ENCODE data around the gene CSF3. TPM values are rescaled to one million over a fixed set of nuclear protein-coding genes. Genes with fewer than 3 reads are reported as not detected.

CSF3 gene
- total and polyA plus RNA-seq, 2 experiments from 2014 or later, result 0.13 TPM; not detected in 1

- Histone ChIP-seq H3K4me2 (ENCODE audit: unreplicated experiment) (no peak overlapping the region), H4K20me1 (ENCODE audit: insufficient read depth) (no peaks in the 10 kb centered on the region), H3K4me1 (ENCODE audit: insufficient read depth) (peaks cover 19% of the 10 kb centered on the region), H3K4me3 (no peak overlapping the region), H3K79me2 (ENCODE audit: insufficient read depth) (no peaks in the 10 kb centered on the region), H3F3A (ENCODE audit: insufficient read depth) (peaks cover 12% of the 10 kb centered on the region), H3K27me3 (replicated peaks; ENCODE audit: insufficient read depth) (no peaks in the 10 kb centered on the region), H3K9me2 (ENCODE audit: insufficient read depth) (no peaks in the 10 kb centered on the region), H3K36me3 (ENCODE audit: low read depth) (no peaks in the 10 kb centered on the region), H2AFZ (no peak overlapping the region), H3K9ac (no peak overlapping the region), H3K27ac (no peak overlapping the region), H3K9me3 (ENCODE audit: low read depth) (no peaks in the 10 kb centered on the region)
- in situ Hi-C loops (cut with MboI), result no loop called here
- WGBS, 2 experiments (ENCODE audit: low coverage in 1 of 2, low lambda C conversion rate in 2 of 2, missing lambda C conversion rate in 2 of 2), result 54 to 63% methylated on average over 5 to 7 of the region's 7 CpGs
- TF ChIP-seq EZH2 (IDR thresholded peaks at IDR 0.05; ENCODE audit: insufficient read depth, poor library complexity, severe bottlenecking), result no peak
- no peak for TF ChIP-seq EZH2phosphoT487 (IDR thresholded peaks at IDR 0.05; ENCODE audit: insufficient read depth, low read depth)
- no peak for DNase-seq
Measured at GRCh38 chr17:39970157-39970692, 45.0 kb upstream of the CSF3 start.

DNA sequence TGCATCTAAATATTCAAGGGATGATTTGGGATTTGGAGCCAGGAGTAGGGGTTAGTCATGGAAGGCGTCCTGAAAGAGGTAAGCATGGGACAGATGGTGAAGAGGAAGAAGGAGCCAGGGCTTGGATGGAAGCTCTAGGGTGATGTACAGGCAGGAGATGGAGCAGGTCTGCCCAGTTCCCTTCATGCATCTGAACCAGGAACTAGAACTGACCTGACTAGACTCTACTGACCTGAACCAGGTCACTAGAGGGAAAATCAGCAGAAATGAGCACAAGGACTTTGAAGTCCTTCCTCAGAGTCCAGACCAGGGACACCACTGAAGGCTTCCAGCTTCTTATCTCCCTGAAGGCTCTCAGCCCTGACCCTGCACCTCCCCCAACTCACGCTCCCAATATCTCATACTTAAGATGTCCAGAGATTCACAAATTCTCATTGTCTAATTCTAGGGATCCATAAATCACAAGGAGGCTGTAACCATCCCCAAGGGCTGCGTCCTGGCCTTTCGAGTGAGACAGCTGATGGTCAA lies 44.1 kb upstream of the CSF3 start:
- Histone ChIP-seq H3K4me3 (no peak overlapping the region), H3K9me2 (ENCODE audit: insufficient read depth) (no peaks in the 10 kb centered on the region), H3K79me2 (ENCODE audit: insufficient read depth) (no peaks in the 10 kb centered on the region), H3K4me1 (ENCODE audit: insufficient read depth) (peaks cover 19% of the 10 kb centered on the region), H3K27ac (no peak overlapping the region), H3K9ac (no peak overlapping the region), H2AFZ (no peak overlapping the region), H3K27me3 (replicated peaks; ENCODE audit: insufficient read depth) (no peaks in the 10 kb centered on the region), H3K9me3 (ENCODE audit: low read depth) (no peaks in the 10 kb centered on the region), H3F3A (ENCODE audit: insufficient read depth) (peaks cover 12% of the 10 kb centered on the region), H4K20me1 (ENCODE audit: insufficient read depth) (no peaks in the 10 kb centered on the region), H3K36me3 (ENCODE audit: low read depth) (no peaks in the 10 kb centered on the region), H3K4me2 (ENCODE audit: unreplicated experiment) (no peak overlapping the region)
- WGBS, 2 experiments (ENCODE audit: low coverage in 1 of 2, low lambda C conversion rate in 2 of 2, missing lambda C conversion rate in 2 of 2), result 97% methylated on average over 4 of the region's 4 CpGs
- in situ Hi-C loops (cut with MboI), result no loop called here
- no peak for DNase-seq
- no peak for TF ChIP-seq EZH2phosphoT487 (IDR thresholded peaks at IDR 0.05; ENCODE audit: insufficient read depth, low read depth)
- no peak for TF ChIP-seq EZH2 (IDR thresholded peaks at IDR 0.05; ENCODE audit: insufficient read depth, poor library complexity, severe bottlenecking)

DNA sequence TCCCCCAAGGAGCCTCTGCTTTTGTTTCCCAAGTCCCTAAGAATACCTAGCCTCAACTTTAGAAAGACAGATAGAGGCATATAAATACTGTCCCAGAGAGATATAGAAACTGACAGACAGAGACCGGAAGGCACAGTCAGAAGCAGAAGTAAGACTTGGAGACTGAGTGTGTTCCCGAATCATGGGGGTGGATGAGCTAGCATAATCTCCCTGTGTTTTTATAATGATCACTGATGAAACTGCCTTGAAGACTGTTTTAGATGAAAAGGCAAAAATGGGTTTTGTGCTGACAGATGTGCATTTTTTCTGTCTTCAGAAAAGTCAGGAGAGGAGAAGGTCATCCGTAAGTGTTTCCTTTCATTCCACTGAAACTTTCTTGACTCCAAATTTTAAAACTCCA lies 43.0 kb upstream of the CSF3 start:
- peak; percentile 50 for DNase-seq

DNA sequence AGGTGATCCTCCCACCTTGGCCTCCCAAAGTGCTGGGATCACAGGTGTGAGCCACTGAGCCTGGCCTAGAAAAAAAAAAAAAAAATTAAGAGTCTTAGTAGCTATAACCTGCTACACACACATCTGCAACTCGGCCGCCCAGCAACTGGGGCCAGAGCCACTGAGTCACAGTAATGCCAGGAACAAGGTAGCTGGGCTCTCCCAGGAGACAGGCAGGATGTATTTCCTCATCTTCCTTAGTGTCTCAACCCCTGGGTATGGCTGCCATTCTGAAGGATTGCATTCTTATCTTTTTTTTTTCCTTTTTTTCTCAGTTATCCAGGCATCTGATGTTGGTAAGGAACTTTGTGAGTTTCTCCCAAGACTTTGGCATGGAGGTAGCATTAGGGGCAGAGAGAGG lies 41.7 kb upstream of the CSF3 start:
- Histone ChIP-seq H3F3A (ENCODE audit: insufficient read depth) (peaks cover 12% of the 10 kb centered on the region), H3K79me2 (ENCODE audit: insufficient read depth) (no peaks in the 10 kb centered on the region), H3K4me2 (ENCODE audit: unreplicated experiment) (no peak overlapping the region), H2AFZ (no peak overlapping the region), H3K9me3 (ENCODE audit: low read depth) (no peaks in the 10 kb centered on the region), H3K4me3 (no peak overlapping the region), H4K20me1 (ENCODE audit: insufficient read depth) (no peaks in the 10 kb centered on the region), H3K27ac (0 out of 2 replicates have a peak overlapping the region, but pooled peaks have one; percentile 5), H3K27me3 (replicated peaks; ENCODE audit: insufficient read depth) (no peaks in the 10 kb centered on the region), H3K9ac (no peak overlapping the region), H3K4me1 (ENCODE audit: insufficient read depth) (peaks cover 22% of the 10 kb centered on the region), H3K9me2 (ENCODE audit: insufficient read depth) (no peaks in the 10 kb centered on the region), H3K36me3 (ENCODE audit: low read depth) (no peaks in the 10 kb centered on the region)
- no peak for TF ChIP-seq EZH2phosphoT487 (IDR thresholded peaks at IDR 0.05; ENCODE audit: insufficient read depth, low read depth)
- TF ChIP-seq EZH2 (IDR thresholded peaks at IDR 0.05; ENCODE audit: insufficient read depth, poor library complexity, severe bottlenecking), result no peak
- in situ Hi-C loops (cut with MboI), result no loop called here
- WGBS, 2 experiments (ENCODE audit: low coverage in 1 of 2, low lambda C conversion rate in 2 of 2, missing lambda C conversion rate in 2 of 2), result 51 to 74% methylated on average over 2 of the region's 2 CpGs
- peak; percentile 75 for DNase-seq

More for the DNA sequence above, 43.0 kb upstream of the CSF3 start:
- no peak overlapping the region; the same call in 1 of the 2 replicates for H3K4me3 ChIP-seq
- H3K9me2 ChIP-seq (ENCODE audit: insufficient read depth), result no peaks in the 10 kb centered on the region
- H3K9ac ChIP-seq, result 0 out of 2 replicates have a peak overlapping the region, but pooled peaks have one; percentile 6
- no peaks in the 10 kb centered on the region for H4K20me1 ChIP-seq (ENCODE audit: insufficient read depth)
- H2AFZ ChIP-seq, result peak overlapping the region; percentile 57; the same call in 1 of the 2 replicates
- H3K4me2 ChIP-seq (ENCODE audit: unreplicated experiment), result no peak overlapping the region
- H3K79me2 ChIP-seq (ENCODE audit: insufficient read depth), result no peaks in the 10 kb centered on the region
- peaks cover 12% of the 10 kb centered on the region for H3F3A ChIP-seq (ENCODE audit: insufficient read depth)
- in situ Hi-C loops (cut with MboI), result no loop called here
- 17 to 19% methylated on average over 3 of the region's 3 CpGs for WGBS, 2 experiments (ENCODE audit: low coverage in 1 of 2, low lambda C conversion rate in 2 of 2, missing lambda C conversion rate in 2 of 2)
- no peaks in the 10 kb centered on the region for H3K27me3 ChIP-seq (replicated peaks; ENCODE audit: insufficient read depth)
- H3K27ac ChIP-seq, result 0 out of 2 replicates have a peak overlapping the region, but pooled peaks have one; percentile 17
- TF ChIP-seq EZH2 (IDR thresholded peaks at IDR 0.05; ENCODE audit: insufficient read depth, poor library complexity, severe bottlenecking) (no peak), EZH2phosphoT487 (IDR thresholded peaks at IDR 0.05; ENCODE audit: insufficient read depth, low read depth) (no peak)
- H3K4me1 ChIP-seq (ENCODE audit: insufficient read depth), result peaks cover 19% of the 10 kb centered on the region
- H3K9me3 ChIP-seq (ENCODE audit: low read depth), result no peaks in the 10 kb centered on the region
- no peaks in the 10 kb centered on the region for H3K36me3 ChIP-seq (ENCODE audit: low read depth)
